ENCODE data around the gene SLC6A18. TPM values are rescaled to one million over a fixed set of nuclear protein-coding genes. Genes with fewer than 3 reads are reported as not detected.
A peak's percentile ranks its signal among the peaks of the same experiment; 100 is the strongest.

SLC6A18 gene
- total and polyA plus RNA-seq, 2 of the 13 experiments (the other 11 are each of a cell fraction or from before 2014, with no cell fraction given) = not detected

DNA sequence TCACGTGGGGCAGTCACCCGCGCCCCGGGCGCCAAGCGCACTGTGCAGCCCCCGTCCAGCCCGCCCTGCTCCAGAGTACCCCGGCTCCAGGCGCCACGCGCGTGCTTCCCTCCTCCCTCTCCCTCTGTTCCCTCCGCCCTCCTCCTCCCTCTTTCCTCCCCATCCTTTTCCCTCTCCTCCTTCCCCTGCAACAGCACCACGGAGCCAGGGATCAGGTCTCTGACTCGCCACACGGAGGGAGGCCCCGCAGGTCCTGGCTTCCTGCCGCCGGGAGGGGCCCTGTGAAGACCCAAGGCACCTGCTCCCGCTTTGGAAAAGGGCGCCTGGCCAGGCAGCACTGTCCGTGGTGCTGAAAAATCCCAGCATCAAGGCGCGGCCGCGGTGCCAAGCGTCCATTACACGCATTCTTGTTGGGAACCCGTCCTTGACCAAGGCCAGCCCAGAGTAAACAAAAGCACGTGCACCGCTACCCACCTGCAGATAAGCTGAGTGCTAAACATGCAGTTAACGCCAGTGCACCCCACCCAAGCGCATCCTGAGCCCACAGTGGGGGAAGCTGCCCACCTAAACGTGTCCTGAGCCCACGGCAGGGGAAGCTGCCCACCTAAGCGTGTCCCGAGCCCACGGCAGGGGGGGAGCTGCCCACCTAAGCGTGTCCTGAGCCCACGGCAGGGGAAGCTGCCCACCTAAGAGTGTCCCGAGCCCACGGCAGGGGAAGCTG, 21.7 kb downstream of the SLC6A18 start (continued):
- TF ChIP-seq, protein P1, sequence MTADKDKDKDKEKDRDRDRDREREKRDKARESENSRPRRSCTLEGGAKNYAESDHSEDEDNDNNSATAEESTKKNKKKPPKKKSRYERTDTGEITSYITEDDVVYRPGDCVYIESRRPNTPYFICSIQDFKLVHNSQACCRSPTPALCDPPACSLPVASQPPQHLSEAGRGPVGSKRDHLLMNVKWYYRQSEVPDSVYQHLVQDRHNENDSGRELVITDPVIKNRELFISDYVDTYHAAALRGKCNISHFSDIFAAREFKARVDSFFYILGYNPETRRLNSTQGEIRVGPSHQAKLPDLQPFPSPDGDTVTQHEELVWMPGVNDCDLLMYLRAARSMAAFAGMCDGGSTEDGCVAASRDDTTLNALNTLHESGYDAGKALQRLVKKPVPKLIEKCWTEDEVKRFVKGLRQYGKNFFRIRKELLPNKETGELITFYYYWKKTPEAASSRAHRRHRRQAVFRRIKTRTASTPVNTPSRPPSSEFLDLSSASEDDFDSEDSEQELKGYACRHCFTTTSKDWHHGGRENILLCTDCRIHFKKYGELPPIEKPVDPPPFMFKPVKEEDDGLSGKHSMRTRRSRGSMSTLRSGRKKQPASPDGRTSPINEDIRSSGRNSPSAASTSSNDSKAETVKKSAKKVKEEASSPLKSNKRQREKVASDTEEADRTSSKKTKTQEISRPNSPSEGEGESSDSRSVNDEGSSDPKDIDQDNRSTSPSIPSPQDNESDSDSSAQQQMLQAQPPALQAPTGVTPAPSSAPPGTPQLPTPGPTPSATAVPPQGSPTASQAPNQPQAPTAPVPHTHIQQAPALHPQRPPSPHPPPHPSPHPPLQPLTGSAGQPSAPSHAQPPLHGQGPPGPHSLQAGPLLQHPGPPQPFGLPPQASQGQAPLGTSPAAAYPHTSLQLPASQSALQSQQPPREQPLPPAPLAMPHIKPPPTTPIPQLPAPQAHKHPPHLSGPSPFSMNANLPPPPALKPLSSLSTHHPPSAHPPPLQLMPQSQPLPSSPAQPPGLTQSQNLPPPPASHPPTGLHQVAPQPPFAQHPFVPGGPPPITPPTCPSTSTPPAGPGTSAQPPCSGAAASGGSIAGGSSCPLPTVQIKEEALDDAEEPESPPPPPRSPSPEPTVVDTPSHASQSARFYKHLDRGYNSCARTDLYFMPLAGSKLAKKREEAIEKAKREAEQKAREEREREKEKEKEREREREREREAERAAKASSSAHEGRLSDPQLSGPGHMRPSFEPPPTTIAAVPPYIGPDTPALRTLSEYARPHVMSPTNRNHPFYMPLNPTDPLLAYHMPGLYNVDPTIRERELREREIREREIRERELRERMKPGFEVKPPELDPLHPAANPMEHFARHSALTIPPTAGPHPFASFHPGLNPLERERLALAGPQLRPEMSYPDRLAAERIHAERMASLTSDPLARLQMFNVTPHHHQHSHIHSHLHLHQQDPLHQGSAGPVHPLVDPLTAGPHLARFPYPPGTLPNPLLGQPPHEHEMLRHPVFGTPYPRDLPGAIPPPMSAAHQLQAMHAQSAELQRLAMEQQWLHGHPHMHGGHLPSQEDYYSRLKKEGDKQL (CRISPR knock-in tag; IDR thresholded peaks at IDR 0.05; ENCODE audit: low read depth) = no peak
- TF ChIP-seq TBL1XR1 (IDR thresholded peaks at IDR 0.05; ENCODE audit: borderline replicate concordance, low read length, partially characterized antibody) (no peak), ARID2 (CRISPR knock-in tag; IDR thresholded peaks at IDR 0.05; ENCODE audit: borderline replicate concordance) (no peak), ZNF567 (CRISPR knock-in tag; IDR thresholded peaks at IDR 0.05; ENCODE audit: borderline replicate concordance) (no peak), ZNF563 (CRISPR knock-in tag; IDR thresholded peaks at IDR 0.05) (peak; percentile 86; the same call in 1 of the 2 replicates), GATAD2A (CRISPR knock-in tag; IDR thresholded peaks at IDR 0.05) (peak; percentile 65), ZNF333 (CRISPR knock-in tag; IDR thresholded peaks at IDR 0.05; ENCODE audit: borderline replicate concordance) (peak; percentile 79; the same call in 1 of the 2 replicates), KMT2B (CRISPR knock-in tag; IDR thresholded peaks at IDR 0.05) (0 out of 2 replicates have a peak, but pooled peaks have one; percentile 29), GZF1 (CRISPR knock-in tag; IDR thresholded peaks at IDR 0.05) (no peak), ZKSCAN5 (CRISPR knock-in tag; IDR thresholded peaks at IDR 0.05) (no peak), ZBTB38 (CRISPR knock-in tag; IDR thresholded peaks at IDR 0.05) (no peak; the same call in 1 of the 2 replicates)
- TF ChIP-seq, protein P2, sequence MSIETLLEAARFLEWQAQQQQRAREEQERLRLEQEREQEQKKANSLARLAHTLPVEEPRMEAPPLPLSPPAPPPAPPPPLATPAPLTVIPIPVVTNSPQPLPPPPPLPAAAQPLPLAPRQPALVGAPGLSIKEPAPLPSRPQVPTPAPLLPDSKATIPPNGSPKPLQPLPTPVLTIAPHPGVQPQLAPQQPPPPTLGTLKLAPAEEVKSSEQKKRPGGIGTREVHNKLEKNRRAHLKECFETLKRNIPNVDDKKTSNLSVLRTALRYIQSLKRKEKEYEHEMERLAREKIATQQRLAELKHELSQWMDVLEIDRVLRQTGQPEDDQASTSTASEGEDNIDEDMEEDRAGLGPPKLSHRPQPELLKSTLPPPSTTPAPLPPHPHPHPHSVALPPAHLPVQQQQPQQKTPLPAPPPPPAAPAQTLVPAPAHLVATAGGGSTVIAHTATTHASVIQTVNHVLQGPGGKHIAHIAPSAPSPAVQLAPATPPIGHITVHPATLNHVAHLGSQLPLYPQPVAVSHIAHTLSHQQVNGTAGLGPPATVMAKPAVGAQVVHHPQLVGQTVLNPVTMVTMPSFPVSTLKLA (IDR thresholded peaks at IDR 0.05) = peak; percentile 29; the same call in 1 of the 2 replicates
- TF ChIP-seq, protein P3, sequence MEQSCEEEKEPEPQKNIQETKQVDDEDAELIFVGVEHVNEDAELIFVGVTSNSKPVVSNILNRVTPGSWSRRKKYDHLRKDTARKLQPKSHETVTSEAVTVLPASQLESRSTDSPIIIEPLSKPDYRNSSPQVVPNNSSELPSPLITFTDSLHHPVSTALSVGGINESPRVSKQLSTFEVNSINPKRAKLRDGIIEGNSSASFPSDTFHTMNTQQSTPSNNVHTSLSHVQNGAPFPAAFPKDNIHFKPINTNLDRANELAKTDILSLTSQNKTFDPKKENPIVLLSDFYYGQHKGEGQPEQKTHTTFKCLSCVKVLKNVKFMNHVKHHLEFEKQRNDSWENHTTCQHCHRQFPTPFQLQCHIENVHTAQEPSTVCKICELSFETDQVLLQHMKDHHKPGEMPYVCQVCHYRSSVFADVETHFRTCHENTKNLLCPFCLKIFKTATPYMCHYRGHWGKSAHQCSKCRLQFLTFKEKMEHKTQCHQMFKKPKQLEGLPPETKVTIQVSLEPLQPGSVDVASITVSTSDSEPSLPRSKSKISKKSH (CRISPR knock-in tag; IDR thresholded peaks at IDR 0.05; ENCODE audit: borderline replicate concordance) = peak; percentile 78; the same call in 1 of the 2 replicates
- TF ChIP-seq, protein P4, sequence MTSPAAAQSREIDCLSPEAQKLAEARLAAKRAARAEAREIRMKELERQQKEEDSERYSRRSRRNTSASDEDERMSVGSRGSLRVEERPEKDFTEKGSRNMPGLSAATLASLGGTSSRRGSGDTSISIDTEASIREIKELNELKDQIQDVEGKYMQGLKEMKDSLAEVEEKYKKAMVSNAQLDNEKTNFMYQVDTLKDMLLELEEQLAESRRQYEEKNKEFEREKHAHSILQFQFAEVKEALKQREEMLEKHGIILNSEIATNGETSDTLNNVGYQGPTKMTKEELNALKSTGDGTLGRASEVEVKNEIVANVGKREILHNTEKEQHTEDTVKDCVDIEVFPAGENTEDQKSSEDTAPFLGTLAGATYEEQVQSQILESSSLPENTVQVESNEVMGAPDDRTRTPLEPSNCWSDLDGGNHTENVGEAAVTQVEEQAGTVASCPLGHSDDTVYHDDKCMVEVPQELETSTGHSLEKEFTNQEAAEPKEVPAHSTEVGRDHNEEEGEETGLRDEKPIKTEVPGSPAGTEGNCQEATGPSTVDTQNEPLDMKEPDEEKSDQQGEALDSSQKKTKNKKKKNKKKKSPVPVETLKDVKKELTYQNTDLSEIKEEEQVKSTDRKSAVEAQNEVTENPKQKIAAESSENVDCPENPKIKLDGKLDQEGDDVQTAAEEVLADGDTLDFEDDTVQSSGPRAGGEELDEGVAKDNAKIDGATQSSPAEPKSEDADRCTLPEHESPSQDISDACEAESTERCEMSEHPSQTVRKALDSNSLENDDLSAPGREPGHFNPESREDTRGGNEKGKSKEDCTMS (CRISPR knock-in tag; conservative IDR thresholded peaks at IDR 0.05) = 0 out of 2 replicates have a peak, but pooled peaks have one; percentile 68

All from HepG2 (cell line).